HG02970 (cell line): ENCODE measurements around the gene OR4D1.
"Not testable (repeated sequence)": the region's sequence is repeated elsewhere in the genome, so short reads cannot be mapped to it uniquely, and the experiment has no call there.

ENCODE experiments used
- ATAC-seq: cut with Tn5 transposase; IDR thresholded peaks from one replicate; pipeline ENCODE4 v1.9.1; 2021; ENCODE audit warnings: mild to moderate bottlenecking, moderate library complexity, moderate number of reproducible peaks; ENCODE audit not compliant: unreplicated experiment, low FRiP score

The OR4D1 gene

GRCh38 chr17:58147930-58148434, at the start of gene OR4D1:
Gene OR4D1, plus strand, starts transcription at chr17:58148384. Its CDS starts 6,770 bp downstream, at chr17:58155154.
- ATAC-seq, result no peak

GRCh38 chr17:58100506-58100905, 47.7 kb upstream of the OR4D1 start:
- no peak for ATAC-seq

GRCh38 chr17:58101898-58102297, 46.3 kb upstream of the OR4D1 start:
- ATAC-seq, result not testable (repeated sequence)

- no peak for ATAC-seq
Measured at GRCh38 chr17:58105093-58105492, 43.1 kb upstream of the OR4D1 start.

GRCh38 chr17:58107306-58107705, 40.9 kb upstream of the OR4D1 start:
- no peak for ATAC-seq

- no peak for ATAC-seq
Measured at GRCh38 chr17:58109197-58109596, 39.0 kb upstream of the OR4D1 start.

GRCh38 chr17:58110012-58110411, 38.2 kb upstream of the OR4D1 start:
- no peak for ATAC-seq

GRCh38 chr17:58111676-58112075, 36.5 kb upstream of the OR4D1 start:
- no peak for ATAC-seq

GRCh38 chr17:58112970-58113631, 35.1 kb upstream of the OR4D1 start:
- ATAC-seq, result no peak

GRCh38 chr17:58113947-58114346, 34.2 kb upstream of the OR4D1 start:
- no peak for ATAC-seq

- ATAC-seq, result no peak
Measured at GRCh38 chr17:58117382-58117781, 30.8 kb upstream of the OR4D1 start.

- ATAC-seq, result no peak
Measured at GRCh38 chr17:58119491-58119890, 28.7 kb upstream of the OR4D1 start.

- ATAC-seq, result no peak
Measured at GRCh38 chr17:58120195-58120822, 27.9 kb upstream of the OR4D1 start.

GRCh38 chr17:58121925-58122324, 26.3 kb upstream of the OR4D1 start:
- ATAC-seq, result no peak

- no peak for ATAC-seq
Measured at GRCh38 chr17:58127846-58128245, 20.3 kb upstream of the OR4D1 start.

- not testable (repeated sequence) for ATAC-seq
Measured at GRCh38 chr17:58132697-58133096, 15.5 kb upstream of the OR4D1 start.

GRCh38 chr17:58136669-58137279, 11.4 kb upstream of the OR4D1 start:
- no peak for ATAC-seq

GRCh38 chr17:58141505-58141904, 6.7 kb upstream of the OR4D1 start:
- ATAC-seq, result no peak

GRCh38 chr17:58143335-58143734, 4.8 kb upstream of the OR4D1 start:
- ATAC-seq, result not testable (repeated sequence)

- ATAC-seq, result no peak
Measured at GRCh38 chr17:58144801-58145200, 3.4 kb upstream of the OR4D1 start.

GRCh38 chr17:58148609-58149008, 425 bp downstream of the OR4D1 start:
- no peak for ATAC-seq

- ATAC-seq, result no peak
Measured at GRCh38 chr17:58150394-58150793, 2.2 kb downstream of the OR4D1 start.
